DOHH2 (cell line): ENCODE measurements around the gene FANCC.

Source experiments
- H3F3A ChIP-seq: fragments of 200-600 bp; sonication (generic), shearing (Covaris generic); 2 replicates; pipeline ENCODE4 v1.6.0; 2016; ENCODE audit warnings: antibody characterized with exemption, mild to moderate bottlenecking; ENCODE audit not compliant: control insufficient read depth, insufficient read depth
- H3K27ac ChIP-seq: fragments of 200-600 bp; sonication (generic); 2 replicates; pipeline ENCODE4 v1.5.1; 2014; ENCODE audit warnings: low read depth, mild to moderate bottlenecking, low read length, moderate library complexity
- H3K27me3 ChIP-seq: fragments of 200-600 bp; sonication (generic); 2 replicates; pipeline ENCODE4 v1.6.1; 2014; ENCODE audit warnings: mild to moderate bottlenecking, low read length, mixed read lengths; ENCODE audit not compliant: control insufficient read depth
- H3K36me3 ChIP-seq: fragments of 200-600 bp; sonication (generic); 2 replicates; pipeline ENCODE4 v1.6.1; 2014; ENCODE audit warnings: mild to moderate bottlenecking, low read length, moderate library complexity, mixed read lengths; ENCODE audit not compliant: control insufficient read depth
- H3K4me1 ChIP-seq: fragments of 200-600 bp; sonication (generic); 2 replicates; pipeline ENCODE4 v1.6.1; 2014; ENCODE audit warnings: mild to moderate bottlenecking, low read length, mixed read lengths; ENCODE audit not compliant: control insufficient read depth
- H3K4me2 ChIP-seq: fragments of 200-600 bp; sonication (generic); 2 replicates; pipeline ENCODE4 v1.6.0; 2014; ENCODE audit warnings: mild to moderate bottlenecking, low read length, moderate library complexity
- H3K4me3 ChIP-seq: fragments of 200-600 bp; sonication (generic); 2 replicates; pipeline ENCODE4 v1.5.1; 2014; ENCODE audit warnings: mild to moderate bottlenecking, low read length, mixed read lengths
- H3K79me2 ChIP-seq: fragments of 200-600 bp; sonication (generic); 2 replicates; pipeline ENCODE4 v1.6.1; 2014; ENCODE audit warnings: mild to moderate bottlenecking, low read length, mixed read lengths; ENCODE audit not compliant: control insufficient read depth
- H3K9me2 ChIP-seq: fragments of 200-600 bp; sonication (generic); replicated peaks from 2 replicates; pipeline ENCODE4 v1.6.1; 2014; ENCODE audit warnings: mild to moderate bottlenecking, low read length, mixed read lengths; ENCODE audit not compliant: control insufficient read depth
- H3K9me3 ChIP-seq: fragments of 200-600 bp; sonication (generic); 2 replicates; pipeline ENCODE4 v1.6.1; 2014; ENCODE audit warnings: antibody characterized with exemption, low read length, mixed read lengths; ENCODE audit not compliant: control insufficient read depth, insufficient read depth
- H4K20me1 ChIP-seq: fragments of 200-600 bp; sonication (generic); 2 replicates; pipeline ENCODE4 v1.6.0; 2014; ENCODE audit warnings: low read depth, mild to moderate bottlenecking, antibody characterized with exemption, low read length, moderate library complexity; ENCODE audit not compliant: control insufficient read depth, insufficient read depth
- EZH2phosphoT487 ChIP-seq: fragments of 200-600 bp; sonication (generic); IDR thresholded peaks from 2 replicates; pipeline ENCODE4 v1.6.1; 2017; ENCODE audit warnings: borderline replicate concordance, mild to moderate bottlenecking, antibody characterized with exemption, low read length, moderate library complexity, mixed read lengths
- TF ChIP-seq, protein P1 (sequence below): fragments of 200-600 bp; sonication (generic); IDR thresholded peaks from one replicate; pipeline ENCODE4 v1.5.1; 2014; ENCODE audit warnings: antibody characterized with exemption, mild to moderate bottlenecking, low read depth, low read length; ENCODE audit not compliant: poor library complexity, severe bottlenecking

FANCC gene

DNA sequence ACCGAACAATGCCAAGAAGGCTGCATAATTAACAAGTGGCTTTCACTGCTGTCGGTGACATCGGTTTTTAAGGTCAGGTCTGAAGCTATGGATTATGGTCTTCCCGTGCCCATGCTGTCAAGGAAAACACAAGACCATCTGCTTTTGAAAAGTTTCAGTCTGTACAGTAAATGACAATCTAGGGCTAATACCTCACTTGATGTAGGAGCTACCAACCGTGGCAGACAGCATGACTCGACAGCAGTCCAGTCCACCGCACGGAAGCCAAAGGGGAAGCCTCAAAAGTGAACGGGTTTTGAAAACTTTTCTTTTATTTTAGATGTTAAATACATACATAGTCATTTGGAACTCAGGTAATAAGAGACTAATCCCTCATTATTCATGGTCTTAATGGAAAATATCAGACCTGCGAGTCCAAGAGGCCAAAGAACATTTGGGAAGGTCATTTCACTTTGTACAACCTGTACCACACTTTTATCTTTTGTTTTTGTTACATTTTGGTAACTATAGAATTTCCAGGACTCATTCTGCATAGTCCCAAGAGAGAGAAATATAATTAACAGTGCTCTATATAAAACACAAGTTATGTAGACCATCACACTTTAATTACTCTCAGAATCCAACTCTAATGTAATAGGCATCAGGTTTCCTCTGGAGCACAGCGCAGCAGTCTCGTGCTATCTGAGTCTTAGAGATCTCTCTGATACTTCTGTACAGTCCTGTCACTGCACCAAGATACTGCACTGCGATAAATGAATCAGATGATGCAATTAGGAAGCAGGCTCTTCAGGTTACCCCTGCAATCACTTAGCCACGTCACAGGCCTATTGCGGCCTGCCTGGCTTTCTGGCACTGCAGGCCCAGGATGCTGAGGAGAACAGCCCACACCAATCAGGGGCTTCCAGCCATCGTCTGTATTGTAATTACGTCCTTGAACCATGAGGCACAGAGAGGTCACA, 184.9 kb downstream of the FANCC start:
- Histone ChIP-seq H3K4me2 (no peak overlapping the region), H3K4me3 (no peak overlapping the region), H4K20me1 (no peaks in the 10 kb centered on the region), H3K79me2 (no peaks in the 10 kb centered on the region), H3K9me2 (no peaks in the 10 kb centered on the region), H3F3A (no peaks in the 10 kb centered on the region), H3K27me3 (no peaks in the 10 kb centered on the region), H3K36me3 (no peaks in the 10 kb centered on the region; the same call in 1 of the 2 replicates), H3K9me3 (no peaks in the 10 kb centered on the region), H3K27ac (no peak overlapping the region), H3K4me1 (no peaks in the 10 kb centered on the region)
- TF ChIP-seq EZH2phosphoT487, result no peak
- TF ChIP-seq, protein P1, sequence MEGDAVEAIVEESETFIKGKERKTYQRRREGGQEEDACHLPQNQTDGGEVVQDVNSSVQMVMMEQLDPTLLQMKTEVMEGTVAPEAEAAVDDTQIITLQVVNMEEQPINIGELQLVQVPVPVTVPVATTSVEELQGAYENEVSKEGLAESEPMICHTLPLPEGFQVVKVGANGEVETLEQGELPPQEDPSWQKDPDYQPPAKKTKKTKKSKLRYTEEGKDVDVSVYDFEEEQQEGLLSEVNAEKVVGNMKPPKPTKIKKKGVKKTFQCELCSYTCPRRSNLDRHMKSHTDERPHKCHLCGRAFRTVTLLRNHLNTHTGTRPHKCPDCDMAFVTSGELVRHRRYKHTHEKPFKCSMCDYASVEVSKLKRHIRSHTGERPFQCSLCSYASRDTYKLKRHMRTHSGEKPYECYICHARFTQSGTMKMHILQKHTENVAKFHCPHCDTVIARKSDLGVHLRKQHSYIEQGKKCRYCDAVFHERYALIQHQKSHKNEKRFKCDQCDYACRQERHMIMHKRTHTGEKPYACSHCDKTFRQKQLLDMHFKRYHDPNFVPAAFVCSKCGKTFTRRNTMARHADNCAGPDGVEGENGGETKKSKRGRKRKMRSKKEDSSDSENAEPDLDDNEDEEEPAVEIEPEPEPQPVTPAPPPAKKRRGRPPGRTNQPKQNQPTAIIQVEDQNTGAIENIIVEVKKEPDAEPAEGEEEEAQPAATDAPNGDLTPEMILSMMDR, result no peak

DNA sequence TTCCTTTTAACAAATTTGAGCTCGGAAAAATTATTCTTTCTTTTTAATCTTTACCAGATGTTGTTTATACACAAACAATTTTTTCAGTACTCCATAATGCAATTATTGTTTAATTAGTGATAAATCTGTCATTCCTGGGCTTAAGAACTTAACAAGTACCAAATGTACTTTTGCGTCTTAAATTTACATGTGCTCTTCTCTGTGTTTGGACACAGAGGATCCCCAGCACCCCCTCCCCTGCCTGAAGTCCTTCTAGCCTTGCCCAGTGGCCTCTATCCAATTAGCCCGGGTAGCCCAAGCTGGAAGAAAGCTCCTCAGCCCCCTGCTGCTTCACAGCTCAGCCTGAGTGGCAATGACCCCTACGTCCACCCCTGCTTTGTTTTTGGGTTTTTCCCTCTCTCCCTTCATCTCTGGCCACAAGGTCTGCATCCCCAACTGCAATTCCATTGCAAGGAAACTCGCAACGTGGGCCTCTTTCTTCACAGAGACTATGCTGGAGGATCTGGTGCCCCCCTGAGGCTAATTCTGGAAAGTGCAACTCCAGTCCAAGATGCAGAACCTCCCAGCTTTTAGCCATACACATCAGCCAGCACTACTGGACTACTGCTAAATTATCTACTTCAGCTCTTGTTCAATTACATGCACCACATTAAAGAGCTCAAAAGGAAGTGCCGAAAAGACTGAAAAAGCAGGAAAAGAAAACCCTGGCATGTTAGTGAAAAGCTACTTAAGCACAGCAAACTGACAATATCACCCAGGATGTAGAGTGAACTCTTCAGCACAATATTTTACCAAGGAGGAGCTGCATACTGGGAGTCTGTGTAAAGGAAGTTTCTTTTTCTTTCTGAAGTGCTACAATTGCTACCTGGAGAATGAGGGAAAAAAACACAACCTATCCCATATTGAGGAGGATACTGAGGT, 186.2 kb downstream of the FANCC start:
- Histone ChIP-seq H4K20me1 (no peaks in the 10 kb centered on the region), H3K36me3 (no peaks in the 10 kb centered on the region; the same call in 1 of the 2 replicates), H3K9me2 (no peaks in the 10 kb centered on the region), H3K4me1 (no peaks in the 10 kb centered on the region), H3K79me2 (no peaks in the 10 kb centered on the region), H3K27ac (no peak overlapping the region), H3K4me3 (no peak overlapping the region), H3K27me3 (no peaks in the 10 kb centered on the region), H3F3A (no peaks in the 10 kb centered on the region), H3K9me3 (no peaks in the 10 kb centered on the region), H3K4me2 (no peak overlapping the region)
- TF ChIP-seq, protein P1, result peak; percentile 94
- no peak for TF ChIP-seq EZH2phosphoT487

DNA sequence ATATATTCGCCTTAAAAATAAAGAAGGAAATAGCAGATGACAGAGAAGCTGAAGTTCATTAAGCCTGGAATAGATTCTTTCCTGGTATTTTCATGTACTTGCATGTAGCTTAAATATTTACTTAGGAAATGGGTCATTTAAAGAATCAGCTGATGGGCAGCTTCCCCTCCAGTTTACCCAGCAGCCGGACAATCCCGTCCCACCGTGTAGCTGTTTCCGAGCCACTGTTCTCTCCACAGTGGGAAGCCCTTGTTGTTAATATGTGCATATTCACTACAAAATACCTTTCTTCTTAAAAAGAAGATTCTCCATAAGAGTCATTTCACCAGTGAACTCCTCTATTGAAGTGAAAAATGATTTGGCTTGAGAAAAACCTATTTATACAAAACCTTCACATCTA, 187.0 kb downstream of the FANCC start:
- no peaks in the 10 kb centered on the region for H3K4me1 ChIP-seq

More for the DNA sequence above, 187.0 kb downstream of the FANCC start:
- no peaks in the 10 kb centered on the region for H3K9me2 ChIP-seq
- no peak overlapping the region for H3K27ac ChIP-seq
- H3K36me3 ChIP-seq, result no peaks in the 10 kb centered on the region; the same call in 1 of the 2 replicates
- no peaks in the 10 kb centered on the region for H3K9me3 ChIP-seq
- H3K4me2 ChIP-seq, result no peak overlapping the region
- TF ChIP-seq EZH2phosphoT487, result no peak
- TF ChIP-seq, protein P1, result no peak
- H4K20me1 ChIP-seq, result no peaks in the 10 kb centered on the region
- H3K79me2 ChIP-seq, result no peaks in the 10 kb centered on the region
- H3F3A ChIP-seq, result no peaks in the 10 kb centered on the region
- no peak overlapping the region for H3K4me3 ChIP-seq
- no peaks in the 10 kb centered on the region for H3K27me3 ChIP-seq
